H1 (cell line): ENCODE results near the gene ERLIN1. TPM values are rescaled to one million over a fixed set of nuclear protein-coding genes. Genes with fewer than 3 reads are reported as not detected.

Experiments used
- CEBPB ChIP-seq: IDR thresholded peaks from 2 replicates; pipeline ENCODE4 v1.6.1; 2012; ENCODE audit warnings: low read depth, low read length
- HDAC6 ChIP-seq: IDR thresholded peaks from one replicate; pipeline ENCODE4 v1.7.1; 2012; ENCODE audit warnings: low read depth, mild to moderate bottlenecking, inconsistent platforms, low read length, moderate library complexity
- RBBP5 ChIP-seq: IDR thresholded peaks from 2 replicates; pipeline ENCODE4 v1.7.1; 2012; ENCODE audit warnings: low read depth, mild to moderate bottlenecking, inconsistent platforms, low read length, moderate library complexity, borderline replicate concordance
- RNF2 ChIP-seq: fragments of 200-900, 300-1000 bp; sonication (generic); IDR thresholded peaks from 2 replicates; pipeline ENCODE4 v1.7.1; 2016; ENCODE audit warnings: borderline replicate concordance, low read depth, mild to moderate bottlenecking, antibody characterized with exemption, low read length; ENCODE audit not compliant: poor library complexity, severe bottlenecking; ENCODE audit errors: missing control alignments
- RXRA ChIP-seq: IDR thresholded peaks from 2 replicates; pipeline ENCODE4 v1.6.1; 2011; ENCODE audit warnings: low read depth, mild to moderate bottlenecking, low read length, moderate library complexity; ENCODE audit not compliant: insufficient read depth
- SP4 ChIP-seq: IDR thresholded peaks from 2 replicates; pipeline ENCODE4 v1.6.1; 2012; ENCODE audit warnings: low read length, inconsistent platforms
- SUZ12 ChIP-seq: fragments of 200-600 bp; sonication (generic); IDR thresholded peaks from 2 replicates; pipeline ENCODE4 v1.6.1; 2012; ENCODE audit warnings: mild to moderate bottlenecking, inconsistent platforms, low read length, moderate library complexity, mixed read lengths
- TBP ChIP-seq: IDR thresholded peaks from 2 replicates; pipeline ENCODE4 v1.6.1; 2011; ENCODE audit warnings: low read depth, low read length, improper control_type of control experiment
- TCF12 ChIP-seq: IDR thresholded peaks from 2 replicates; pipeline ENCODE4 v1.6.1; 2011; ENCODE audit warnings: low read depth, mild to moderate bottlenecking, low read length
- polyA plus RNA-seq, 7 experiments: library from polyadenylated mRNA; depleted of rRNA in 3 of 7; stranded (reverse) in 5 of 7; unstranded in 2 of 7; fragments of >200 nt in 5 of 7; fragments of 200-250 nt in 2 of 7; gene quantifications; 1 replicate in 5 of 7; 2 replicates in 1 of 7; 4 replicates in 1 of 7; pipeline versions ENCODE4 v1.2.1 to v1.2.3, GENCODE V29; 2011 to 2013; ENCODE audit warnings: missing spikeins in 2 of 7, mixed read lengths in 2 of 7
- total RNA-seq: library from RNA; stranded (reverse); fragmentation: NEBNext Ultra II Directional; extraction: Animal tissue kit (Norgen Biotek cat#: 25700); gene quantifications from 2 replicates; pipeline ENCODE4 v1.2.1, GENCODE V29; 2021
- TF ChIP-seq, protein P1 (sequence below): fragments of 300-600 bp; sonication (generic); IDR thresholded peaks from 2 replicates; pipeline ENCODE4 v1.7.1; 2012; ENCODE audit warnings: low read length, moderate library complexity, mild to moderate bottlenecking, inconsistent platforms; ENCODE audit not compliant: insufficient replicate concordance

The ERLIN1 gene
- total and polyA plus RNA-seq, 2 of the 8 experiments (the other 6 are each of a cell fraction or from before 2014, with no cell fraction given): 16.5 to 32.0 TPM

DNA sequence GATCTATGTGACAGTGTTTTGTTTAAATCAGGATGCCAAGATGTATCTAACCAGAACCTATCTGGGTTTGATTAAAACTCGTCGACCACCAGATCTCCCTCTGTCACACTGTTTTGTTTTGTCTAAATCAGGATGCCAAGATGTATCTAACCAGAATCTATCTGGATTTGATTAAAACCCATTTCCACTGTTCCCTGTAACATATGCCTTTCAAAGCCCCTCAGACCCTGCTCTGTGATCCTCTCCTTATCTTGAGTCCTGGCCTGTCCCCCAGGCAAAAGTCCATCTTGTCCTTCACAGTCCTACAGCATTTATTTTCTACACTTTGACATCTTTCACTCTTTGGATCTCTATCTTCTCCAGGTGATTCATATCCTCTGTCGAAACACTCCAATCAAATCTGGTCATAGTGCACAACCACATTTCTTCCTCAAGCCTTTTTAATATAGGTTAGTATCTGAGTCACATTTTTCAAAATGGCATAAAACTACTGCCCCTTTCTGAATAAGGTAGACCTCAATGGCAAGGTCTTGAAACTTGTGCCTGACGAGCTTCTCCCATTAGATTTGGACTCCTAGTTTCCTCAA lies 32.5 kb downstream of the ERLIN1 start (continued):
- TF ChIP-seq, protein P1, sequence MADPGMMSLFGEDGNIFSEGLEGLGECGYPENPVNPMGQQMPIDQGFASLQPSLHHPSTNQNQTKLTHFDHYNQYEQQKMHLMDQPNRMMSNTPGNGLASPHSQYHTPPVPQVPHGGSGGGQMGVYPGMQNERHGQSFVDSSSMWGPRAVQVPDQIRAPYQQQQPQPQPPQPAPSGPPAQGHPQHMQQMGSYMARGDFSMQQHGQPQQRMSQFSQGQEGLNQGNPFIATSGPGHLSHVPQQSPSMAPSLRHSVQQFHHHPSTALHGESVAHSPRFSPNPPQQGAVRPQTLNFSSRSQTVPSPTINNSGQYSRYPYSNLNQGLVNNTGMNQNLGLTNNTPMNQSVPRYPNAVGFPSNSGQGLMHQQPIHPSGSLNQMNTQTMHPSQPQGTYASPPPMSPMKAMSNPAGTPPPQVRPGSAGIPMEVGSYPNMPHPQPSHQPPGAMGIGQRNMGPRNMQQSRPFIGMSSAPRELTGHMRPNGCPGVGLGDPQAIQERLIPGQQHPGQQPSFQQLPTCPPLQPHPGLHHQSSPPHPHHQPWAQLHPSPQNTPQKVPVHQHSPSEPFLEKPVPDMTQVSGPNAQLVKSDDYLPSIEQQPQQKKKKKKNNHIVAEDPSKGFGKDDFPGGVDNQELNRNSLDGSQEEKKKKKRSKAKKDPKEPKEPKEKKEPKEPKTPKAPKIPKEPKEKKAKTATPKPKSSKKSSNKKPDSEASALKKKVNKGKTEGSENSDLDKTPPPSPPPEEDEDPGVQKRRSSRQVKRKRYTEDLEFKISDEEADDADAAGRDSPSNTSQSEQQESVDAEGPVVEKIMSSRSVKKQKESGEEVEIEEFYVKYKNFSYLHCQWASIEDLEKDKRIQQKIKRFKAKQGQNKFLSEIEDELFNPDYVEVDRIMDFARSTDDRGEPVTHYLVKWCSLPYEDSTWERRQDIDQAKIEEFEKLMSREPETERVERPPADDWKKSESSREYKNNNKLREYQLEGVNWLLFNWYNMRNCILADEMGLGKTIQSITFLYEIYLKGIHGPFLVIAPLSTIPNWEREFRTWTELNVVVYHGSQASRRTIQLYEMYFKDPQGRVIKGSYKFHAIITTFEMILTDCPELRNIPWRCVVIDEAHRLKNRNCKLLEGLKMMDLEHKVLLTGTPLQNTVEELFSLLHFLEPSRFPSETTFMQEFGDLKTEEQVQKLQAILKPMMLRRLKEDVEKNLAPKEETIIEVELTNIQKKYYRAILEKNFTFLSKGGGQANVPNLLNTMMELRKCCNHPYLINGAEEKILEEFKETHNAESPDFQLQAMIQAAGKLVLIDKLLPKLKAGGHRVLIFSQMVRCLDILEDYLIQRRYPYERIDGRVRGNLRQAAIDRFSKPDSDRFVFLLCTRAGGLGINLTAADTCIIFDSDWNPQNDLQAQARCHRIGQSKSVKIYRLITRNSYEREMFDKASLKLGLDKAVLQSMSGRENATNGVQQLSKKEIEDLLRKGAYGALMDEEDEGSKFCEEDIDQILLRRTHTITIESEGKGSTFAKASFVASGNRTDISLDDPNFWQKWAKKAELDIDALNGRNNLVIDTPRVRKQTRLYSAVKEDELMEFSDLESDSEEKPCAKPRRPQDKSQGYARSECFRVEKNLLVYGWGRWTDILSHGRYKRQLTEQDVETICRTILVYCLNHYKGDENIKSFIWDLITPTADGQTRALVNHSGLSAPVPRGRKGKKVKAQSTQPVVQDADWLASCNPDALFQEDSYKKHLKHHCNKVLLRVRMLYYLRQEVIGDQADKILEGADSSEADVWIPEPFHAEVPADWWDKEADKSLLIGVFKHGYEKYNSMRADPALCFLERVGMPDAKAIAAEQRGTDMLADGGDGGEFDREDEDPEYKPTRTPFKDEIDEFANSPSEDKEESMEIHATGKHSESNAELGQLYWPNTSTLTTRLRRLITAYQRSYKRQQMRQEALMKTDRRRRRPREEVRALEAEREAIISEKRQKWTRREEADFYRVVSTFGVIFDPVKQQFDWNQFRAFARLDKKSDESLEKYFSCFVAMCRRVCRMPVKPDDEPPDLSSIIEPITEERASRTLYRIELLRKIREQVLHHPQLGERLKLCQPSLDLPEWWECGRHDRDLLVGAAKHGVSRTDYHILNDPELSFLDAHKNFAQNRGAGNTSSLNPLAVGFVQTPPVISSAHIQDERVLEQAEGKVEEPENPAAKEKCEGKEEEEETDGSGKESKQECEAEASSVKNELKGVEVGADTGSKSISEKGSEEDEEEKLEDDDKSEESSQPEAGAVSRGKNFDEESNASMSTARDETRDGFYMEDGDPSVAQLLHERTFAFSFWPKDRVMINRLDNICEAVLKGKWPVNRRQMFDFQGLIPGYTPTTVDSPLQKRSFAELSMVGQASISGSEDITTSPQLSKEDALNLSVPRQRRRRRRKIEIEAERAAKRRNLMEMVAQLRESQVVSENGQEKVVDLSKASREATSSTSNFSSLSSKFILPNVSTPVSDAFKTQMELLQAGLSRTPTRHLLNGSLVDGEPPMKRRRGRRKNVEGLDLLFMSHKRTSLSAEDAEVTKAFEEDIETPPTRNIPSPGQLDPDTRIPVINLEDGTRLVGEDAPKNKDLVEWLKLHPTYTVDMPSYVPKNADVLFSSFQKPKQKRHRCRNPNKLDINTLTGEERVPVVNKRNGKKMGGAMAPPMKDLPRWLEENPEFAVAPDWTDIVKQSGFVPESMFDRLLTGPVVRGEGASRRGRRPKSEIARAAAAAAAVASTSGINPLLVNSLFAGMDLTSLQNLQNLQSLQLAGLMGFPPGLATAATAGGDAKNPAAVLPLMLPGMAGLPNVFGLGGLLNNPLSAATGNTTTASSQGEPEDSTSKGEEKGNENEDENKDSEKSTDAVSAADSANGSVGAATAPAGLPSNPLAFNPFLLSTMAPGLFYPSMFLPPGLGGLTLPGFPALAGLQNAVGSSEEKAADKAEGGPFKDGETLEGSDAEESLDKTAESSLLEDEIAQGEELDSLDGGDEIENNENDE: no peak
- TF ChIP-seq SP4 (no peak), CEBPB (no peak), RXRA (no peak), HDAC6 (no peak), RNF2 (no peak), TCF12 (no peak), RBBP5 (no peak), TBP (no peak), SUZ12 (no peak)
